Measurements from ENCODE around the gene MTFP1. TPM values are rescaled to one million over a fixed set of nuclear protein-coding genes. Genes with fewer than 3 reads are reported as not detected.
"Not testable (repeated sequence)": the region's sequence is repeated elsewhere in the genome, so short reads cannot be mapped to it uniquely, and the experiment has no call there.

MTFP1 gene
- total and polyA plus RNA-seq, 9 of the 15 experiments (the other 6 are each of a cell fraction or from before 2014, with no cell fraction given) = 10.7 to 52.0 (median 30.1) TPM

GRCh38 chr22:30451488-30451887, 25.9 kb downstream of the MTFP1 start:
- ChIA-PET POLR2A (interaction anchor here (0.8 kb wide), 2 partner anchors 16 to 161 kb away, joined by 3 read pairs; no protein-coding TSS in a partner anchor), CTCF (ENCODE audit: low intra/inter-chr PET ratio) (interaction anchor here (0.6 kb wide), 1 partner anchor 970 kb away, joined by 3 read pairs; no protein-coding TSS in a partner anchor)
- WGBS (ENCODE audit: insufficient coverage, low coverage, missing lambda C conversion rate) = 0% methylated on average over 8 of the region's 9 CpGs

More at GRCh38 chr22:30451488-30451887, 25.9 kb downstream of the MTFP1 start:
- 0 out of 2 replicates have a peak, but pooled peaks have one; percentile 9 for TF ChIP-seq MTA2 (IDR thresholded peaks at IDR 0.05; ENCODE audit: low read depth)
- peak; percentile 62; the same call in 1 of the 2 replicates for TF ChIP-seq ARID1B (IDR thresholded peaks at IDR 0.05)
- TF ChIP-seq ZNF384 (IDR thresholded peaks at IDR 0.05; ENCODE audit: low read depth, low read length) = peak; percentile 53; the same call in 1 of the 2 replicates
- peak; percentile 53 for TF ChIP-seq TCF3 (CRISPR knock-in tag; IDR thresholded peaks at IDR 0.05)
- TF ChIP-seq ADNP (tag; IDR thresholded peaks at IDR 0.05) = peak; percentile 86
- peak; percentile 29; the same call in 1 of the 2 replicates for TF ChIP-seq NFIC (IDR thresholded peaks at IDR 0.05)
- peak; percentile 78 for TF ChIP-seq CBFA2T3 (IDR thresholded peaks at IDR 0.05)
- peak; percentile 36; the same call in 1 of the 2 replicates for TF ChIP-seq EP300 (IDR thresholded peaks at IDR 0.05; ENCODE audit: low read length)
- TF ChIP-seq TEAD4 (IDR thresholded peaks at IDR 0.05; ENCODE audit: low read length) = peak; percentile 58
- H3K9ac ChIP-seq (ENCODE audit: insufficient read depth in 1 of 2, low read depth in 2 of 2, low read length in 2 of 2); H3K27me3 ChIP-seq (ENCODE audit: control insufficient read depth in 2 of 2, insufficient read depth in 2 of 2, low read length in 2 of 2); intact Hi-C loops (cut with micrococcal nuclease); FAIRE-seq; H3K4me3 ChIP-seq; H3K79me2 ChIP-seq (ENCODE audit: control insufficient read depth, insufficient read depth, low read length); H4K20me1 ChIP-seq (replicated peaks; ENCODE audit: control insufficient read depth, insufficient read depth, low read length); in situ Hi-C loops (cut with MboI); H3K36me3 ChIP-seq (ENCODE audit: control insufficient read depth, insufficient read depth, low read length); BruUV-seq (replicated peaks); H2AFZ ChIP-seq (ENCODE audit: low read depth, low read length); H3K4me2 ChIP-seq (ENCODE audit: insufficient read depth, low read length); H3K9me3 ChIP-seq (replicated peaks; ENCODE audit: control insufficient read depth, insufficient read depth, low read depth, low read length); H3K9me1 ChIP-seq (ENCODE audit: control insufficient read depth, insufficient read depth, low read length); TF ChIP-seq TEAD4 (CRISPR knock-in tag; IDR thresholded peaks at IDR 0.05; ENCODE audit: borderline replicate concordance): not testable (repeated sequence)
- peak; percentile 60; the same call in 1 of the 2 replicates for TF ChIP-seq ZNF766 (CRISPR knock-in tag; conservative IDR thresholded peaks at IDR 0.05)
- peak; percentile 46; the same call in 1 of the 2 replicates for TF ChIP-seq TAL1 (IDR thresholded peaks at IDR 0.05)
- 0 out of 2 replicates have a peak, but pooled peaks have one; percentile 55 for TF ChIP-seq GATA2 (CRISPR knock-in tag; IDR thresholded peaks at IDR 0.05)
- 0 out of 6 replicates have a peak, but pooled peaks of 1 of the 3 experiments have one; percentile 52 for TF ChIP-seq ZBTB11 (CRISPR knock-in tag; IDR thresholded peaks at IDR 0.05)
- peak; percentile 51 for TF ChIP-seq CBFA2T2 (conservative IDR thresholded peaks at IDR 0.05)
- TF ChIP-seq KDM1A (IDR thresholded peaks at IDR 0.05) = peak in 1 of 2 experiments; percentile 23; a peak in 1 of 4 replicates
- Histone ChIP-seq H3K4me1 (replicated peaks in 1 of 2; ENCODE audit: control insufficient read depth in 2 of 2, insufficient read depth in 2 of 2, low read length in 2 of 2) (peaks cover 6 to 16% of the 10 kb centered on the region in 2 experiments; a peak in 4 of 5 replicates), H3K27ac (ENCODE audit: extremely low read depth, low read depth, low read length) (0 out of 3 replicates have a peak overlapping the region, but pooled peaks have one; percentile 10)
- peak; percentile 81 for ATAC-seq
- DNase-seq (ENCODE audit: extremely low read depth in 1 of 4, low spot score in 3 of 4) = peak; percentile 41 to 75 (median 50)
